Loucy (cell line): ENCODE data around the gene GNAO1.

ENCODE experiments used
- H2AFZ ChIP-seq: fragments of 200-600 bp; sonication (generic); 2 replicates; pipeline ENCODE4 v1.6.0; 2016; ENCODE audit warnings: antibody characterized with exemption, mild to moderate bottlenecking, low read length, moderate library complexity
- H3F3A ChIP-seq: fragments of 200-600 bp; 2 replicates; pipeline ENCODE4 v1.6.0; 2016; ENCODE audit warnings: antibody characterized with exemption, low read depth, mild to moderate bottlenecking
- H3K27me3 ChIP-seq: fragments of 200-600 bp; sonication (generic); 2 replicates; pipeline ENCODE4 v1.6.1; 2014; ENCODE audit warnings: low read length, mild to moderate bottlenecking; ENCODE audit not compliant: insufficient read depth, poor library complexity, severe bottlenecking
- H3K36me3 ChIP-seq: fragments of 200-600 bp; sonication (generic); 2 replicates; pipeline ENCODE4 v1.6.1; 2016; ENCODE audit warnings: low read length; ENCODE audit not compliant: insufficient read depth
- H3K4me1 ChIP-seq: fragments of 200-600 bp; sonication (generic); 2 replicates; pipeline ENCODE4 v1.5.1; 2014; ENCODE audit warnings: low read length, mild to moderate bottlenecking; ENCODE audit not compliant: insufficient read depth, poor library complexity, severe bottlenecking
- H3K4me2 ChIP-seq: fragments of 200-600 bp; sonication (generic); 2 replicates; pipeline ENCODE4 v1.6.0; 2014; ENCODE audit warnings: antibody characterized with exemption, low read length, low read depth, mild to moderate bottlenecking; ENCODE audit not compliant: poor library complexity, severe bottlenecking
- H3K4me3 ChIP-seq: fragments of 200-600 bp; sonication (generic); 2 replicates; pipeline ENCODE4 v1.5.1; 2014; ENCODE audit warnings: low read length, mild to moderate bottlenecking, mixed read lengths; ENCODE audit not compliant: poor library complexity, severe bottlenecking
- H3K79me2 ChIP-seq: fragments of 200-600 bp; sonication (generic); 2 replicates; pipeline ENCODE4 v1.6.1; 2014; ENCODE audit warnings: low read length; ENCODE audit not compliant: insufficient read depth
- H3K9ac ChIP-seq: fragments of 200-600 bp; sonication (generic); 2 replicates; pipeline ENCODE4 v1.6.0; 2014; ENCODE audit warnings: mild to moderate bottlenecking, low read depth, low read length, moderate library complexity; ENCODE audit not compliant: poor library complexity, severe bottlenecking
- H3K9me2 ChIP-seq: fragments of 200-600 bp; sonication (generic); replicated peaks from 2 replicates; pipeline ENCODE4 v1.6.1; 2016; ENCODE audit warnings: low read depth, low read length, mixed read lengths
- H3K9me3 ChIP-seq: fragments of 200-600 bp; sonication (generic); 2 replicates; pipeline ENCODE4 v1.6.1; 2014; ENCODE audit warnings: mild to moderate bottlenecking, antibody characterized with exemption, low read length, low read depth; ENCODE audit not compliant: insufficient read depth
- H4K20me1 ChIP-seq: fragments of 200-600 bp; sonication (generic); 2 replicates; pipeline ENCODE4 v1.6.0; 2014; ENCODE audit warnings: antibody characterized with exemption, low read length, mild to moderate bottlenecking; ENCODE audit not compliant: insufficient read depth, poor library complexity, severe bottlenecking
- EZH2phosphoT487 ChIP-seq: fragments of 200-600 bp; IDR thresholded peaks from 2 replicates; pipeline ENCODE4 v1.6.1; 2018; ENCODE audit warnings: antibody characterized with exemption, mild to moderate bottlenecking, moderate library complexity, borderline replicate concordance
- TF ChIP-seq, protein P1 (sequence below): fragments of 200-600 bp; sonication (generic); conservative IDR thresholded peaks from 2 replicates; pipeline ENCODE4 v1.5.1; 2014; ENCODE audit warnings: mild to moderate bottlenecking, antibody characterized with exemption, low read length

GNAO1 gene

DNA sequence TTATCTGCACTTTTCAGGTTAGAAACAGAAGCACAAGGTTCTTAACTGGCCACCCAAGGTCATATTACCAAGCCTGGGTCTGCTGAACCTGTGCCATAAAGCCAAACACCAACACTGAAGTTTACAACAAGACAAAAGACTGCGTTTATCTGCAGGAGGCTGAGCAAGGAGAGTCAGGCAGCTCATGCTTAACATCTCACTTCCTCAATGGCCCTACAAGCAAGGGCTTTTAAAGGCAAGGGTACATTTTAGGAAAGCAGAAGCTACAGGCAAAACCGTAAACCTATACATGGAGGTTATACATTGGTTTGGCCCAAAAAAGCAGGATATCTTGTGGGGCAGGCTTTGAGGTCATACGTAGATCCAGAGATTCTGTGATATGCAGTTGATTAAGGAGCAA lies 91.2 kb downstream of the GNAO1 start:
- no peak overlapping the region for H2AFZ ChIP-seq

DNA sequence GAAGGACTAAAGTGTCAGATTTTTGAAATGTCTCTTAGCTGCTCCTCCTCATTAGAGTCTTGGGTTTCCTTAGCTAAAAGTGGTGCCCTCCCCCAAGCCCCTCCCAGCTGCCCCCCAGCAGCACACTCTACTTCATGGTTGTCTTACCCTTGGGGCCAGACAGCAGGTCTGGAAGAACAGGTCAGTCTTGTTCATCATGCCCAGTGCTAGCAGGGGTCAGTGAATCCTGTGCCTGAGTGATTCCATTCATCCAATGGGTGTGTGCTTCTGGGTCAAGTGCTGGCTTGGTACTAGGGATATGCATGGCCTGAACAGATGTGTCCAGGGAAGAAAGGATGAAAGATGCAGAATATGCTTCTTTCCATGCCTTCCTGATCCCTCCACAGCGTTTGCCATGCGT lies 93.2 kb downstream of the GNAO1 start:
- Histone ChIP-seq H3K9me2 (no peaks in the 10 kb centered on the region), H3K4me3 (no peak overlapping the region), H3K9ac (no peak overlapping the region), H3K36me3 (no peaks in the 10 kb centered on the region), H3K27me3 (no peaks in the 10 kb centered on the region), H3K4me1 (peaks cover 14% of the 10 kb centered on the region), H3K9me3 (no peaks in the 10 kb centered on the region), H4K20me1 (no peaks in the 10 kb centered on the region), H3F3A (no peaks in the 10 kb centered on the region), H3K4me2 (no peak overlapping the region), H2AFZ (no peak overlapping the region), H3K79me2 (no peaks in the 10 kb centered on the region)
- TF ChIP-seq, protein P1, sequence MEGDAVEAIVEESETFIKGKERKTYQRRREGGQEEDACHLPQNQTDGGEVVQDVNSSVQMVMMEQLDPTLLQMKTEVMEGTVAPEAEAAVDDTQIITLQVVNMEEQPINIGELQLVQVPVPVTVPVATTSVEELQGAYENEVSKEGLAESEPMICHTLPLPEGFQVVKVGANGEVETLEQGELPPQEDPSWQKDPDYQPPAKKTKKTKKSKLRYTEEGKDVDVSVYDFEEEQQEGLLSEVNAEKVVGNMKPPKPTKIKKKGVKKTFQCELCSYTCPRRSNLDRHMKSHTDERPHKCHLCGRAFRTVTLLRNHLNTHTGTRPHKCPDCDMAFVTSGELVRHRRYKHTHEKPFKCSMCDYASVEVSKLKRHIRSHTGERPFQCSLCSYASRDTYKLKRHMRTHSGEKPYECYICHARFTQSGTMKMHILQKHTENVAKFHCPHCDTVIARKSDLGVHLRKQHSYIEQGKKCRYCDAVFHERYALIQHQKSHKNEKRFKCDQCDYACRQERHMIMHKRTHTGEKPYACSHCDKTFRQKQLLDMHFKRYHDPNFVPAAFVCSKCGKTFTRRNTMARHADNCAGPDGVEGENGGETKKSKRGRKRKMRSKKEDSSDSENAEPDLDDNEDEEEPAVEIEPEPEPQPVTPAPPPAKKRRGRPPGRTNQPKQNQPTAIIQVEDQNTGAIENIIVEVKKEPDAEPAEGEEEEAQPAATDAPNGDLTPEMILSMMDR: no peak
- no peak for TF ChIP-seq EZH2phosphoT487

More for the DNA sequence above, 91.2 kb downstream of the GNAO1 start:
- Histone ChIP-seq H3F3A (no peaks in the 10 kb centered on the region), H3K4me1 (peaks cover 32% of the 10 kb centered on the region), H3K4me2 (no peak overlapping the region), H3K9me3 (no peaks in the 10 kb centered on the region), H4K20me1 (no peaks in the 10 kb centered on the region), H3K27me3 (no peaks in the 10 kb centered on the region), H3K4me3 (no peak overlapping the region), H3K9ac (no peak overlapping the region), H3K79me2 (no peaks in the 10 kb centered on the region), H3K36me3 (no peaks in the 10 kb centered on the region), H3K9me2 (no peaks in the 10 kb centered on the region)
- TF ChIP-seq, protein P1: no peak
- TF ChIP-seq EZH2phosphoT487: no peak

DNA sequence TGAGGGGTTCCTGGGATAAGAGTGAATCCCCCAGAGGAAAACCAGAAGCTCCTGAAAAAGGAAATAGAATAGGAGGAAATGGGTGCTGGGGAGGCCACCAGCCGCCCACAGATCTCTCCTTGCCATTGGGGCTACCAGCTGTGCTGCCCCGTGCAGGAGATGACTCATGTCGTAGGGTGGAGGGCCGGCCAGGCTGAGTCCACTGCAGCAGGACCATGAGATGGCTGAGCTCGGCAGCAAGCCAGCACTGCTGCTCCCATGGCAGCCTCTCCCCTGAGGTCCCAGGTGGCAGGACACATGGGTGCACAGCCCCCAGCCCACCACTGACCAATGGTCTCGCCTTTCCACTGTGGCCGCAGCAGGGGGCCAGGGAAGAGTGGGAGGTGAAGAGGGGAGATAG lies 95.5 kb downstream of the GNAO1 start:
- Histone ChIP-seq H3K27me3 (no peaks in the 10 kb centered on the region), H3K79me2 (no peaks in the 10 kb centered on the region), H3K9ac (no peak overlapping the region), H3K4me2 (no peak overlapping the region), H2AFZ (no peak overlapping the region), H3K9me2 (no peaks in the 10 kb centered on the region), H3K9me3 (no peaks in the 10 kb centered on the region), H3K4me1 (no peaks in the 10 kb centered on the region), H3F3A (no peaks in the 10 kb centered on the region), H3K4me3 (no peak overlapping the region), H4K20me1 (no peaks in the 10 kb centered on the region), H3K36me3 (no peaks in the 10 kb centered on the region)
- TF ChIP-seq EZH2phosphoT487: no peak
- TF ChIP-seq, protein P1: no peak
